HepG2 (cell line): ENCODE results near the gene STIP1. TPM values are rescaled to one million over a fixed set of nuclear protein-coding genes. Genes with fewer than 3 reads are reported as not detected.

Source experiments
- FOXC1 ChIP-seq: sonication (generic); formaldehyde crosslinking; IDR thresholded peaks from 2 replicates; pipeline ENCODE4 v1.8.0; 2022; ENCODE audit warnings: mild to moderate bottlenecking, missing genetic modification reagents, borderline replicate concordance
- GATAD2A ChIP-seq: IDR thresholded peaks from 2 replicates; pipeline ENCODE4 v1.6.1; 2016
- KLF9 ChIP-seq: IDR thresholded peaks from 2 replicates; pipeline ENCODE4 v1.6.1; 2016; ENCODE audit warnings: low read depth
- MBNL3 ChIP-seq: fragments of 250-450 bp; sonication (Bioruptor Pico); conservative IDR thresholded peaks from 2 replicates; pipeline ENCODE4 v1.8.0; 2022; ENCODE audit warnings: mild to moderate bottlenecking, inconsistent platforms
- RELA ChIP-seq: sonication (generic); formaldehyde crosslinking; IDR thresholded peaks from 2 replicates; pipeline ENCODE4 v1.4.0; 2020; ENCODE audit warnings: missing genetic modification reagents
- TAF15 ChIP-seq: fragments of 200-400 bp; formaldehyde crosslinking; IDR thresholded peaks from one replicate; pipeline ENCODE4 v1.6.1; 2018; ENCODE audit warnings: mild to moderate bottlenecking, low read depth, low read length; ENCODE audit not compliant: poor library complexity, severe bottlenecking
- WIZ ChIP-seq: sonication (generic); formaldehyde crosslinking; IDR thresholded peaks from 2 replicates; pipeline ENCODE4 v1.5.1; 2020; ENCODE audit warnings: mild to moderate bottlenecking, missing genetic modification reagents
- XRCC5 ChIP-seq: fragments of 200-400 bp; formaldehyde crosslinking; optimal IDR thresholded peaks from 2 replicates; pipeline ENCODE3; 2017; ENCODE audit warnings: mild to moderate bottlenecking, low read length
- ZNF160 ChIP-seq: sonication (generic); formaldehyde crosslinking; IDR thresholded peaks from 2 replicates; pipeline ENCODE4 v1.8.0; 2022; ENCODE audit warnings: mild to moderate bottlenecking, inconsistent platforms, missing genetic modification reagents
- ZNF17 ChIP-seq: sonication (generic); formaldehyde crosslinking; IDR thresholded peaks from 2 replicates; pipeline ENCODE4 v1.5.0; 2020; ENCODE audit warnings: mild to moderate bottlenecking, missing genetic modification reagents
- ZNF572 ChIP-seq: sonication (generic); formaldehyde crosslinking; IDR thresholded peaks from 2 replicates; pipeline ENCODE4 v1.5.1; 2020; ENCODE audit warnings: mild to moderate bottlenecking, missing genetic modification reagents
- ZNF75D ChIP-seq: sonication (generic); formaldehyde crosslinking; IDR thresholded peaks from 2 replicates; pipeline ENCODE4 v1.8.1; 2023; ENCODE audit warnings: missing genetic modification reagents, mild to moderate bottlenecking, borderline replicate concordance
- ZNF839 ChIP-seq: sonication (generic); formaldehyde crosslinking; IDR thresholded peaks from 2 replicates; pipeline ENCODE4 v1.4.0; 2020; ENCODE audit warnings: missing genetic modification reagents, mild to moderate bottlenecking, borderline replicate concordance
- polyA plus RNA-seq, 8 experiments: library from polyadenylated mRNA; depleted of rRNA in 3 of 8; stranded (reverse) in 7 of 8; unstranded in 1 of 8; fragments of >200 nt; fragmentation: Illumina TruSeq in 4 of 8; extraction: Trizol in 4 of 8; gene quantifications; 2 replicates each; pipeline versions ENCODE4 v1.2.1 to v1.2.3, GENCODE V29; 2011 to 2016; ENCODE audit warnings: low read depth in 4 of 8, missing spikeins in 1 of 8, mixed read lengths in 1 of 8; ENCODE audit not compliant: insufficient read depth in 1 of 8
- total RNA-seq, 5 experiments: library from RNA; depleted of rRNA; stranded (reverse); fragments of >200 nt; fragmentation: Illumina TruSeq; extraction: Trizol; gene quantifications; 2 replicates each; pipeline ENCODE4 v1.2.3, GENCODE V29; 2016; ENCODE audit warnings: low read depth in 1 of 5
- TF ChIP-seq, protein P1 (sequence below), 2 experiments: sonication (generic) in 1 of 2; formaldehyde crosslinking in 1 of 2; IDR thresholded peaks; 2 replicates each; pipeline versions ENCODE4 v1.4.0 to v1.6.1; 2016 to 2020; ENCODE audit warnings: borderline replicate concordance in 1 of 2, low read depth in 1 of 2, mild to moderate bottlenecking in 1 of 2, missing genetic modification reagents in 1 of 2
- TF ChIP-seq, protein P2 (sequence below): IDR thresholded peaks from 2 replicates; pipeline ENCODE4 v1.6.1; 2016; ENCODE audit warnings: missing compliant biosample characterization, missing genetic modification reagents, borderline replicate concordance
- TF ChIP-seq, protein P3 (sequence below): sonication (generic); formaldehyde crosslinking; IDR thresholded peaks from 2 replicates; pipeline ENCODE4 v1.4.0; 2020; ENCODE audit warnings: missing genetic modification reagents

The STIP1 gene
- total and polyA plus RNA-seq, 2 of the 13 experiments (the other 11 are each of a cell fraction or from before 2014, with no cell fraction given), result 81.1 to 217 TPM

DNA sequence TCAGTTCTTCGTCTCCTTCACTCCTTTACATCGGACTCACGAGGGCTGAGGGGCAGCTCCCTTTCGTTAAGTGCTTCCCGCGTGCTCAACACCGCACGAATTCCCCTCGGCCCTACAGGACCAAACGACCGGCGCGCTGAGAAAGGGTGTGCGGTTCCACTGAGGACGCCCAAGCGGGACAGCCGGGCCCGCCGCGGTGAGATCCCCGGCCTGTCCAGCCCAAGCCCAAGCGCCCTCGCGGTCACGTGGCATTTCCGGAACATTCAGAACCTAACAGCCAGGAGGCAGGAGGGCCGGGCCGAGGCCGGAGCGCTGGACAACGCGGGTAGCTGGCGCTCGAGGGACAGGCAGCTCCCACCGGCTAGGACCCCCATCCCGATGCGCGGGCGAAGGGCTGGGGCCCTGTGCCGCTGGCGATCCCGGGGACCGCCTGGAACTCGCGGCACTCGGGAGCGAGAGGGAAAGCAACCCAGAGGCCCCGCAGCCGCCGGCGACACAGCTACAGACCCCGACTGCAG, 737 bp upstream of the STIP1 start (continued):
- TF ChIP-seq, protein P1, sequence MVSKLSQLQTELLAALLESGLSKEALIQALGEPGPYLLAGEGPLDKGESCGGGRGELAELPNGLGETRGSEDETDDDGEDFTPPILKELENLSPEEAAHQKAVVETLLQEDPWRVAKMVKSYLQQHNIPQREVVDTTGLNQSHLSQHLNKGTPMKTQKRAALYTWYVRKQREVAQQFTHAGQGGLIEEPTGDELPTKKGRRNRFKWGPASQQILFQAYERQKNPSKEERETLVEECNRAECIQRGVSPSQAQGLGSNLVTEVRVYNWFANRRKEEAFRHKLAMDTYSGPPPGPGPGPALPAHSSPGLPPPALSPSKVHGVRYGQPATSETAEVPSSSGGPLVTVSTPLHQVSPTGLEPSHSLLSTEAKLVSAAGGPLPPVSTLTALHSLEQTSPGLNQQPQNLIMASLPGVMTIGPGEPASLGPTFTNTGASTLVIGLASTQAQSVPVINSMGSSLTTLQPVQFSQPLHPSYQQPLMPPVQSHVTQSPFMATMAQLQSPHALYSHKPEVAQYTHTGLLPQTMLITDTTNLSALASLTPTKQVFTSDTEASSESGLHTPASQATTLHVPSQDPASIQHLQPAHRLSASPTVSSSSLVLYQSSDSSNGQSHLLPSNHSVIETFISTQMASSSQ (IDR thresholded peaks at IDR 0.05; ENCODE audit: low read depth), result no peak
- TF ChIP-seq, protein P1 (CRISPR knock-in tag; IDR thresholded peaks at IDR 0.05; ENCODE audit: borderline replicate concordance), result peak; percentile 68
- TF ChIP-seq ZNF75D, result peak; percentile 94; the same call in 1 of the 2 replicates
- TF ChIP-seq ZNF160, result peak; percentile 79
- peak; percentile 69; the same call in 1 of the 2 replicates for TF ChIP-seq WIZ (CRISPR knock-in tag)
- TF ChIP-seq TAF15, result peak; percentile 31
- no peak for TF ChIP-seq RELA
- TF ChIP-seq KLF9 (CRISPR knock-in tag), result no peak
- TF ChIP-seq FOXC1, result peak; percentile 95; the same call in 1 of the 2 replicates
- peak; percentile 13 for TF ChIP-seq XRCC5
- TF ChIP-seq MBNL3, result no peak
- TF ChIP-seq ZNF572 (CRISPR knock-in tag), result no peak
- TF ChIP-seq ZNF17, result no peak
- TF ChIP-seq, protein P2, sequence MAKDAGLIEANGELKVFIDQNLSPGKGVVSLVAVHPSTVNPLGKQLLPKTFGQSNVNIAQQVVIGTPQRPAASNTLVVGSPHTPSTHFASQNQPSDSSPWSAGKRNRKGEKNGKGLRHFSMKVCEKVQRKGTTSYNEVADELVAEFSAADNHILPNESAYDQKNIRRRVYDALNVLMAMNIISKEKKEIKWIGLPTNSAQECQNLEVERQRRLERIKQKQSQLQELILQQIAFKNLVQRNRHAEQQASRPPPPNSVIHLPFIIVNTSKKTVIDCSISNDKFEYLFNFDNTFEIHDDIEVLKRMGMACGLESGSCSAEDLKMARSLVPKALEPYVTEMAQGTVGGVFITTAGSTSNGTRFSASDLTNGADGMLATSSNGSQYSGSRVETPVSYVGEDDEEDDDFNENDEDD (CRISPR knock-in tag), result peak; percentile 89
- TF ChIP-seq, protein P3, sequence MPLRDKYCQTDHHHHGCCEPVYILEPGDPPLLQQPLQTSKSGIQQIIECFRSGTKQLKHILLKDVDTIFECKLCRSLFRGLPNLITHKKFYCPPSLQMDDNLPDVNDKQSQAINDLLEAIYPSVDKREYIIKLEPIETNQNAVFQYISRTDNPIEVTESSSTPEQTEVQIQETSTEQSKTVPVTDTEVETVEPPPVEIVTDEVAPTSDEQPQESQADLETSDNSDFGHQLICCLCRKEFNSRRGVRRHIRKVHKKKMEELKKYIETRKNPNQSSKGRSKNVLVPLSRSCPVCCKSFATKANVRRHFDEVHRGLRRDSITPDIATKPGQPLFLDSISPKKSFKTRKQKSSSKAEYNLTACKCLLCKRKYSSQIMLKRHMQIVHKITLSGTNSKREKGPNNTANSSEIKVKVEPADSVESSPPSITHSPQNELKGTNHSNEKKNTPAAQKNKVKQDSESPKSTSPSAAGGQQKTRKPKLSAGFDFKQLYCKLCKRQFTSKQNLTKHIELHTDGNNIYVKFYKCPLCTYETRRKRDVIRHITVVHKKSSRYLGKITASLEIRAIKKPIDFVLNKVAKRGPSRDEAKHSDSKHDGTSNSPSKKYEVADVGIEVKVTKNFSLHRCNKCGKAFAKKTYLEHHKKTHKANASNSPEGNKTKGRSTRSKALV, result peak; percentile 44; the same call in 1 of the 2 replicates
- no peak for TF ChIP-seq GATAD2A
- TF ChIP-seq ZNF839 (CRISPR knock-in tag), result peak; percentile 94; the same call in 1 of the 2 replicates
